ENCODE measurements around the gene RTN4R. TPM values are rescaled to one million over a fixed set of nuclear protein-coding genes. Genes with fewer than 3 reads are reported as not detected.
"Not testable (repeated sequence)": the region's sequence is repeated elsewhere in the genome, so short reads cannot be mapped to it uniquely, and the experiment has no call there.

Gene RTN4R
- total and polyA plus RNA-seq, 5 experiments from 2014 or later = 4.3 to 5.6 (median 5.0) TPM

DNA sequence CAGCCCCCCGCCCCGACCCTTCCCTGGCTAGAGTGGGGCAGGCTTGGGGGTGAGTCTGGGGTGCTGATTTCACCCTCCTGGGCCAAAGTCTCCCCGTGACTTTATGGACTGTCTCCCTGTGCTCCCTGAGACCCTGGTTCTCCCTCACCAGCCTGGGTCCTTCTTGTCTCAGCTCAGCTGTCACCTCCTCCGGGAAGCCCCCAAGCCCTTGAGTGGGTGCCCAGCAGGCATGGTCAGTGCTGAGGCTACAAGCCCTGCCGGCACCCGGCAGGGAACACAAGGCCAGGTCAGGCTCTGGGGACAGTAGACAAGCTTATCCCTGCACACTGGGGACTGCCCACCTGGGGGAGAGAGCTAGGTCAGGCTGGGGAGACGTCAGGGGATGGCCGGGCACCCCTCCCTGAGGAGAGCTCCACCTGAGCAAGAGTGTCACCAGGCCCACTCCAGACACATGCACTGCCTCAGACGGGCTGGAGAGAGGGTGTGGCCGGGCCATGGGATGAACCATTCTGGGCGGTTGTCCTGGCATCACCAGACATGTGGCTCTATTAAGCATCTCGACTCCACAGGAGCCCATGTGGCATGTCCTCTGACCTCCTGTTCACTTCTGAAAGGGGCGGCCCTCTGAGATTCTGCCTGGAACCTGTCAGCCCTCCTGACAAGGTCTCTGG is 22.6 kb upstream of the RTN4R start:
- Mint-ChIP-seq H3K9me3 (no peaks in the 10 kb centered on the region), H3K27ac (no peak overlapping the region), H3K4me1 (peaks cover 0 to 1% (median 0%) of the 10 kb centered on the region in 4 donors), H3K27me3 (no peaks in the 10 kb centered on the region), H3K4me3 (no peak overlapping the region), H3K36me3 (no peaks in the 10 kb centered on the region)
- ATAC-seq = no peak
- POLR2A ChIA-PET = no interaction called here
- DNase-seq = no peak

DNA sequence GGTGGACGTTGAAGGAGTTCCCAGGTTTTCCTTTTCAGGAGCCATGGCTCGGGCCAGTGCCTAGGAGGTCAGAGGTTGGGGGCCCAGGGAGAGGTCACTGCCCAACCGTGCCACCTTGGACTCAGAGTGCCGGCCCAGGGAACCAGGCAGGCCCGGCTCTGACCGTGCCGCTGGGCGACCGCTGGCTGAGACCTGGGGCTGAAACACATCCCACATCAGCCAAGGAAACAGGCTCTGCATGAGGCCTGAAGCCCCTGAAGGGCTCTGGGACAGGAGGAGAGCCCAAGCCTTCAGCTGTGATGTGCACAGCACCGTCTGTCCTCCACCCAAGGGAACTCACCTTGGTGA is 21.9 kb upstream of the RTN4R start:
- POLR2A ChIA-PET = no interaction called here
- no peak for ATAC-seq
- H3K27me3 Mint-ChIP-seq = no peaks in the 10 kb centered on the region
- H3K4me1 Mint-ChIP-seq = peaks cover 0 to 1% (median 0%) of the 10 kb centered on the region in 4 donors
- no peaks in the 10 kb centered on the region for H3K36me3 Mint-ChIP-seq
- no peak overlapping the region for H3K4me3 Mint-ChIP-seq
- no peaks in the 10 kb centered on the region for H3K9me3 Mint-ChIP-seq
- DNase-seq = no peak
- no peak overlapping the region for H3K27ac Mint-ChIP-seq

DNA sequence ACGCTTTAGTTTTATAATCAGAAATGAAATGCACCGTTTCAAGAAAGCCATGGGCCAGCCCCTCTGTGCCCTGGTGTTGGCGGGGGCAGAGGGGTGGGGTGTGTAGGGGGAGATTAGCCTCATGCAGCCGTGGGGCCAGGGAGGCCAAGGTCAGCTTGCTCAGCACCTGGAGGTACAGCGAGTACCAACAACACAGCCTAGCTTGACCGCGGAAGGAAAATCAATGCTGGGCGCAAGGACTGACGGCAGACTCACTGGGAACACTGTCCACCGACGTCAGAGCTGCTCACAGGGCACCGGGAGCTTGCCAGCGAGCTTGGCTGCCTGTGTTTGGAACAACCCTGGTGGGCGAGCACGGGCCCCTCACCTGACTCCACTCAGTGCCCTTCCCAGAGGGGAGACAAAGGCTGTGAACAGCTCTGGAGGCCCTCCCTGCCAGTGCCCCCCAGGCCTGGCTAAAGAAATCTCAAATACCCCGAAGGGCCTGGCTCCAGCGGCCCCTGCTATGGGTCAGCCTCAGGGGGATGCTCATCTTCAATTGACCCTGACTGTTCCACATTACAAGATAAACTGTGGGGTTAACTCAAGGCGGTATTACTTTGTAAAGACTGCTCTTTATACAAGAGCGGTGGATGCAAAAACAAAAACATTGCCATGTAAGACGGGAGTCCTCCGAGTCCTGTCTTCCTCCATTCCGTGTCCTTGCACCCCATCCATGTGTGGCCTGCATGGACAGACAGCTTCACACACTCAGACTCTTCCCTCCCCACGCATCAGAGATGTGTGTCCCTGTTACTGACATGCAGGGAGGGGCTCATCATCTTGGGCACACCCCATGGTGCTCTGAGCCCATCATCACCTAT is 21.3 kb upstream of the RTN4R start:
- H3K9me3 Mint-ChIP-seq, ATAC-seq, H3K36me3 Mint-ChIP-seq, DNase-seq, H3K27ac Mint-ChIP-seq, POLR2A ChIA-PET, H3K4me1 Mint-ChIP-seq, H3K27me3 Mint-ChIP-seq, H3K4me3 Mint-ChIP-seq: not testable (repeated sequence)

DNA sequence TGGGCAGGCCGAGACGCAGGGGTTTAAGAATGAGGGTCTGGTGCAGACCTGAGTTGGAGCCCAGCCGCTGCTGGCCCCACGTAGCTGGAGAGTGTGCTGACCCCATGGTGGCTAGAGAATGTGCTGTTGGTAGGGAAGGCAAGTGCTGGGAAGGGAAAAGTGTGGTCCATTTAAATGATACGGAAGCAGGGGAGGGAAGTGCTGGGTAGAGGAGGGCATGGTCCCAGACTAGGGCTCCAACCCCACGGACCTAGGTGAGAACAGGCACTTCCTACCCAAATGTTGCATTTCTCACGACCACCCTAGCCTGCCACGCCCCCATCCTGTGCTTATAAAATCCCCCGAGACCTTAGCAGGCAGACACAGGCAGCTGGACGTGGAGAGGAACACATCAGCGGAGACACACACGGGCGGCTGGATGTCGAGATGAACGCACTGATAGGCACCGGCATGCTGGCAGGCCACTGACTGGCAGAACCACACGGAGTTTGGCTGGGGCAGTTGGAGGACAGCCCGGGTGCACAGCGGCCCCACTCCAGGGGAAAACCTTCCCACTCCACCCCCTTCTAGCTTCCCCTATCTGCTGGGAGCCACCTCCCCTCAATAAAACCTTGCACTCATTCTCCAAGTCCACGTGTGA is 18.8 kb upstream of the RTN4R start:
- H3K36me3 Mint-ChIP-seq, POLR2A ChIA-PET, H3K9me3 Mint-ChIP-seq, H3K4me3 Mint-ChIP-seq, H3K4me1 Mint-ChIP-seq, H3K27me3 Mint-ChIP-seq, ATAC-seq, DNase-seq: not testable (repeated sequence)
- H3K27ac Mint-ChIP-seq = peak overlapping the region in 1 of 10 donors; percentile 27

DNA sequence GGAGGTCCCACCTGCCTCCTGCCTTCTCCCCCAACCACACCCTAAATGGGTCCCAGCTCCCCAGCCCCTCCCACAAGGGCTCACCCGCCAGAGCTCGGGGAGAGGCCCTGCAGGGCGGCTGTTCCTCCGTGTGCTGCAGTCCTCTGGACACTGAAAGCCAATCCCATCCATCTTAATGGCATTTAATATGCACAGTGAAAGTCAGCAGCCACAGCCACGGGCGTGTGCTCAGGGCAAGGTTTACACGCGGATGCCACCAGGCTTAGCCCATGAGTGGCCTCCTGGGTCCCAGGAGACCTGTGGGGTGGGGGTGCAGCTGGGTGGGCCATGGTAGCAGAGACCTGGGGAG is 18.2 kb upstream of the RTN4R start:
- H3K27me3 Mint-ChIP-seq, H3K4me1 Mint-ChIP-seq, DNase-seq, ATAC-seq, H3K27ac Mint-ChIP-seq, POLR2A ChIA-PET, H3K9me3 Mint-ChIP-seq, H3K36me3 Mint-ChIP-seq, H3K4me3 Mint-ChIP-seq: not testable (repeated sequence)

DNA sequence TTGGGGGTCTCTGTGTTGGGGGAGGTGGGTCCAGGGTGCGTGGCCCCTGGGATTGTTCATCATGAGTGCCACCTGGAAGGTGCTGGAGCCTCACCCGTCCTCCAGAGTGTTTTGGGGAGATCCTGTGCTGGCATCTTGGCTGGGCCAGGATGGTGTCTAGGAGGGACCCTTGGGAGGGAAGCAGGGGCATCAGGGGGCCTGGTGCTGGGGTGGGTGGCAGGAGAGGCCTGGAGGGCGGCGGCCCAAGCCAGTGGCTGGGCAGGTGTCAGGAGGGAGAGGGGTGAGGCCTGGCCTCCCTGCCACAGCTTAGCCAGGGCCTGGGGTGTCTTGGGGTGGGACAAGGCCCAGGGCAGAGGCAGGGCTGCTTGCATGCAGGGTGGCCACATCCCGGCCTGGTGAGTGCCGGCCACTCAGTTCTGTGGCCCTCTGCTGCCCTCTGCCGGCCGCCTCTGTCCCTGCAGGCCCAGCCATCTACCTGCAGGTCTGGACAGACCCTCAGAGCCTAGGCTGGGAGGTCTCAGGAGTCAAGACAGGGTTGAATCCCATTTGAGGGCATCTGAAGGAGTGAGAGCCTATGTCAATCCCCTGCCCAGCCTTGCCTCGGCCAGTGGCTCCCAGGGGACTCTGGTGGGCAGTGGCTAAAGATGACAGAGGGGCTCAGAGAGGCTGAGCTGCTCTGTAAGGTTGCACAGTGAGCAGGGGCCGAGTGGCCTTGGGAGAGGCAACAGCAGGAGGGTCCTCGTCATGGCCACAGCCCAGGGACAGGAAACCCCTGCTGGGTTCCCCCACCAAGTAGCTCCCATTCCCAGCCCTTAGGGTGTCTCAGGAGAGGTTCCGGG is 17.6 kb upstream of the RTN4R start:
- H3K9me3 Mint-ChIP-seq, H3K4me3 Mint-ChIP-seq, H3K27ac Mint-ChIP-seq, H3K36me3 Mint-ChIP-seq, H3K27me3 Mint-ChIP-seq, H3K4me1 Mint-ChIP-seq, POLR2A ChIA-PET: not testable (repeated sequence)
- peak; percentile 57 to 88 (median 73) for DNase-seq
- peak; percentile 91 to 98 for ATAC-seq

DNA sequence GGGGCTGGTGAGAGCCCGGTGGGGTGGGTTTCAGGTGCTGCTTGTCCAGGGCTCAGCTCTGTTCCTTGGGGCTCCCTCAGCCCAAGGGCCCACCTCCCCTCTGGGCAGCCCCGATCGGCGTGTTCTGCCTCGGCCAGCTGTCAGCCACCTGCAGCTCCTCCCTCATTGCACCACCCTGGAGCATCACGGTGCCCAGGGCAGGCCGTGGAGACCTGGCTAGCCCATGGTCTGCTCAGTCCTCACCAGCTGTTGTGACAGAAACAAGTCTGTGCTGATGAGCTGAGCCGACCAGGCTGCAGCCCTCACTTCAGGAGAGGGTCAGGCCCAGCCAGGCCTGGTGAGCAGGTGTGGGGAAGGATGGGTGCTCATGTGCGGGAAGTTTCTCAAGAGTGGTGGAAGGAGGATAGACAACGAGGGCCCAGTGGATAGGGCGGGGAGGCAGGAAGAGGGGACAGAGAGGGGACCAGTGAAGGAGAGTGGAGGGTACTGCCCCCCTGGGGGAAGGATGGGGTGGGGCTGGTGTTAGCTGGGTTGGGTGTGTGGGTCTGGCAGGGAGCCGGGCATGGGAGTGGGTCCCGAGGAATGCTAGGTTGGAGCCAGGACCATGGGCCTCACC is 16.5 kb upstream of the RTN4R start:
- Mint-ChIP-seq H3K27me3 (no peaks in the 10 kb centered on the region), H3K4me1 (peaks cover 0 to 4% (median 2%) of the 10 kb centered on the region in 4 donors), H3K27ac (no peak overlapping the region), H3K4me3 (no peak overlapping the region), H3K36me3 (no peaks in the 10 kb centered on the region), H3K9me3 (no peaks in the 10 kb centered on the region)
- ATAC-seq (no peak), DNase-seq (no peak)
- POLR2A ChIA-PET = no interaction called here

DNA sequence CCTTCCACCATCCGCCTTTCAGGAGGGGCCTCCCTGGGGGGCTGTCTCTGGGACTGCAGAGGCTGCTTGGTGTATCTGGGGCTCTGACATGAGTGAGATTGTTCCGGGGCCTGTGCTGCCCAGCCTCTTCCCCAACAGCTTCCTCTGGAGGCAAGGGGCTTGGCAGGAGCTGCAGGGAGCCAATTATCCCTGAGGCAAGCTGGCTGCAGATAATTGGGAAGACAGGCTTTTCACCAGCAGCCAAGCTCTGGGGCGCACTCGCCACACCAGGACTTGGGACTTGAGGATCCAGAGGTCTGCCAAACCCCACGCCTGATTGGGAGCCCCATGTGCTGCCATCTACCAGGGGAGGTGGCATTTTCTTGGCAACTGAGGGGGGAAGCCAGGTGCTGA is 15.6 kb upstream of the RTN4R start:
- H3K9me3 Mint-ChIP-seq = no peaks in the 10 kb centered on the region
- H3K27ac Mint-ChIP-seq = no peak overlapping the region
- H3K27me3 Mint-ChIP-seq = no peaks in the 10 kb centered on the region
- no peak for ATAC-seq
- H3K4me1 Mint-ChIP-seq = peaks cover 0 to 7% (median 3%) of the 10 kb centered on the region in 4 donors
- DNase-seq = no peak
- no peaks in the 10 kb centered on the region for H3K36me3 Mint-ChIP-seq
- H3K4me3 Mint-ChIP-seq = no peak overlapping the region
- POLR2A ChIA-PET = no interaction called here

DNA sequence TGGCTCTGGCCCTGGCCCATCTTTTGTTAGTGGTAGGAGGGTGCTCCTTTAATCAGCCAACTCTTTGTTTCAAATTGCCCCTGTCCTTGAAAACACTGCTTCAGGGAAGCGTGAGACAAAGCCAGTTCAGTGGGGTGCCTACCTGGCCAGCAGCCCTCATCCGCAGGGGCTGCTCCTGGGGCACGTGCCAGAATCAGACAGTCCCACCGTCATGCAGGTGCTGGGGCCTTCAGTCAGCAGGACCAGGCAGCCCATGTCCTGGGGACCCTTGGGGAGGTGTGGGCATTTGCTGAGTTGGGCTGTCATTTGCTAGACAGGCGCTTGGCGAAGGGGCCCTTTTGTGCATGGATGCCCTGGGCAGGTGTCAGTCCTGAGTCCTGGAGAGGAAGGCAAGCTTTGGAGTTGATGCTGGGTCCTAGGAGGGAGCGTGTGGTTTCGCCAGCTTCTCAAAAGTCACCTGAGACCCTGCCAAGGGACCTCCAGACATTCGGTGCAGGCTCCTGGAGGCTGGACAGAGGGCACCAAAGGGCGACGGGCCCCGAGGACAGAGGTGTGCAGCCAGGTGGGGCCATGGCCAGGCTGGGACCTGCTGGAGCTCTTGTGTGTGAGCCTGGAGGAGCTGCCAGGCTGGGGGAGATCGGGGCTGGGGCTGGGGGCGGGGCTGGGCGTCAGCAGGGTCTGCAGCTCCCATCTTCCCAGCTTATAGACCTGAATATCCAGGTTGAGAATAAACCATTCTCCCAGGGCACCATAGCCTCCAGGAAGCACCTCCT is 15.0 kb upstream of the RTN4R start:
- ATAC-seq (no peak), DNase-seq (no peak)
- POLR2A ChIA-PET = interaction anchor here (1.1 kb wide), 1 partner anchor 126 kb away, joined by 3 read pairs; no protein-coding TSS in a partner anchor
- peaks cover 0 to 7% (median 3%) of the 10 kb centered on the region in 4 donors for H3K4me1 Mint-ChIP-seq
- H3K27ac Mint-ChIP-seq = no peak overlapping the region
- H3K4me3 Mint-ChIP-seq = no peak overlapping the region
- H3K9me3 Mint-ChIP-seq = no peaks in the 10 kb centered on the region
- H3K36me3 Mint-ChIP-seq = no peaks in the 10 kb centered on the region
- no peaks in the 10 kb centered on the region for H3K27me3 Mint-ChIP-seq

DNA sequence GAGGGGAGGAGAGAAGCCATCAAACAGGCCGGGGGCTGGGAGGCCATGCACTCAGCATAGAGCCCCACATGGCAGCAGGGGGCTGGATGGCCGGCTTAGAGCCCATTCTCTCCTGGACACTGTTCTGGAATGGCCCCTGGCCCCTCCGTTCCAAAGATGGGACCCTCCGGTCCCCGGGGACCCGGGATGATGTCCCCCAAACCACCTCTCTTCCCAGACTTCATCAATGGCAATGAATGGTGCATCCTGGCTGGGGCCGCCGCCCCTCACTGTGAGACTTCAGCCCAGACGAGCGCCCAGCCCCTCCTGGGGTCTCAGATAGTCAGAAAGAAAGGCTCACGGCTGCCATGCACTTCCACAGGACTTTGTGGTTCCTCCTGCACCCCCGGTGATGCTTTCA is 13.8 kb upstream of the RTN4R start:
- Mint-ChIP-seq H3K9me3 (no peaks in the 10 kb centered on the region), H3K36me3 (no peaks in the 10 kb centered on the region), H3K27ac (no peak overlapping the region), H3K4me3 (no peak overlapping the region), H3K4me1 (peaks cover 0 to 7% (median 3%) of the 10 kb centered on the region in 4 donors), H3K27me3 (no peaks in the 10 kb centered on the region)
- DNase-seq (no peak), ATAC-seq (no peak)
- POLR2A ChIA-PET = no interaction called here

DNA sequence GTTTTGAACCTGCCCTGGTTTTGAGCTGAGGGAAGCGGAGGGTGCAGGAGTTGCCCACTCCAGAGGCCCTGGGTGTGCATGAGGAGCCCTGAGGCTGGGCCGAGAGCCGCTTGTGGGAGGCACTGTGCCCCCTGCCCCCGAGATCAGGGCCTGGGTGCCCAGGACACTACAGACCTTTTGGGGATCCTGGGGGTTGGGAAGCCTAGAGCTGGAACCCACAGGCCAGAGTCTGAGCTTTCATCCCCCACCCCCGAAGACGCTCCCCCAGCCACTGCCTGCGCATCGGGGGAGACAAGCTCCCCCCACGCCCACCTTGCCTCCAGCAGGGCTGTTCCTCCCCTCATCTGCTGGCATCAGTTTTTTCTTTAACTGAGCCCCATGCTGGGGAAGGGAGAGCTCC is 13.4 kb upstream of the RTN4R start:
- H3K27ac Mint-ChIP-seq, H3K9me3 Mint-ChIP-seq, H3K36me3 Mint-ChIP-seq, POLR2A ChIA-PET, DNase-seq, H3K4me3 Mint-ChIP-seq, H3K4me1 Mint-ChIP-seq, H3K27me3 Mint-ChIP-seq, ATAC-seq: not testable (repeated sequence)

DNA sequence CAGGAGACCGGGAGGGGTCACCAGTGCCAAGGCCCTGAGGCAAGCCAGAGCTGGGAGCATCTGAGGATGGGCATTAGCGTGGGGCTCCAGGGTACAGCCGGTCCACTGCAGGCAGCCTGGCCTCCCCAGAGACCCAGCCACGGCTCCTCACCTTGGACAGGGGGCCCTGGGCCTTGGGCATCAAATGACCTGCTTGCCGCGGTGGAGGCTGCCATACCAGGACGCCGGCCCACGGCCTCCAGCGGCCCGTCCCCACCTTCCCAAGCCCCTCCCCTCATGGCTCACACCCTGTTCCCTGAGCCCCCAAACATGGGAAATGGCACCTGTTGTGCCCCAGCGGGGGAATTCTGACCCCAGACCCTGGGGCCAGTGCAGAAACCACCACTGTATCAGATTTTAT is 12.7 kb upstream of the RTN4R start:
- ATAC-seq (no peak), DNase-seq (no peak)
- POLR2A ChIA-PET = no interaction called here
- Mint-ChIP-seq H3K4me3 (no peak overlapping the region), H3K27ac (no peak overlapping the region), H3K9me3 (no peaks in the 10 kb centered on the region), H3K27me3 (no peaks in the 10 kb centered on the region), H3K4me1 (peaks cover 0 to 7% (median 2%) of the 10 kb centered on the region in 4 donors), H3K36me3 (no peaks in the 10 kb centered on the region)
